ENCODE measurements around the gene OXSR1.

OXSR1 gene

DNA sequence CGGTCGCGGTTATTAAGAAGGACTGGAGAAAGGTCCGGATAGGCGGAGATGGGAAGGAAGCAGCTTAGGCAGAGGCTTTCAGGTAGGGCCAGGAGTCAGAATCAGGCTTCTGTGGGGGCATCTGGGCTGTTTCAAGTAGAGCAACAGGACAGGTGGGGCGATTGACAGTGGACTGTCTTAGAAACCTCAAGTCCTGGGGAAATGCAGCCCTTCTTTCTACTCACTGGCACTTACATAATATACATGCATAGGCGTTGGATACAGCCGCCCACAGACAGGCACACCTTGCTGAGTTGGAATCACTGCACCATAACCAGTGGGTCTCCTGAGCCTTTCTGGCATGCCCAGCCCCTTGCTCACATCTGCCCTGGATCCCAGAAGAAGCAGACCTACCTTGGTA, 26.1 kb upstream of the OXSR1 start:
- TF ChIP-seq, protein P1, sequence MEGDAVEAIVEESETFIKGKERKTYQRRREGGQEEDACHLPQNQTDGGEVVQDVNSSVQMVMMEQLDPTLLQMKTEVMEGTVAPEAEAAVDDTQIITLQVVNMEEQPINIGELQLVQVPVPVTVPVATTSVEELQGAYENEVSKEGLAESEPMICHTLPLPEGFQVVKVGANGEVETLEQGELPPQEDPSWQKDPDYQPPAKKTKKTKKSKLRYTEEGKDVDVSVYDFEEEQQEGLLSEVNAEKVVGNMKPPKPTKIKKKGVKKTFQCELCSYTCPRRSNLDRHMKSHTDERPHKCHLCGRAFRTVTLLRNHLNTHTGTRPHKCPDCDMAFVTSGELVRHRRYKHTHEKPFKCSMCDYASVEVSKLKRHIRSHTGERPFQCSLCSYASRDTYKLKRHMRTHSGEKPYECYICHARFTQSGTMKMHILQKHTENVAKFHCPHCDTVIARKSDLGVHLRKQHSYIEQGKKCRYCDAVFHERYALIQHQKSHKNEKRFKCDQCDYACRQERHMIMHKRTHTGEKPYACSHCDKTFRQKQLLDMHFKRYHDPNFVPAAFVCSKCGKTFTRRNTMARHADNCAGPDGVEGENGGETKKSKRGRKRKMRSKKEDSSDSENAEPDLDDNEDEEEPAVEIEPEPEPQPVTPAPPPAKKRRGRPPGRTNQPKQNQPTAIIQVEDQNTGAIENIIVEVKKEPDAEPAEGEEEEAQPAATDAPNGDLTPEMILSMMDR (IDR thresholded peaks at IDR 0.05) = no peak
- no peaks in the 10 kb centered on the region for H3K27me3 ChIP-seq
- H3K27ac ChIP-seq = peak overlapping the region; percentile 88 to 89
- peak in 1 of 2 donors; percentile 48 for DNase-seq
- H3K36me3 ChIP-seq = peaks cover 10 to 27% (median 18%) of the 10 kb centered on the region in 3 donors
- H3K4me1 ChIP-seq = peaks cover 0 to 49% (median 33%) of the 10 kb centered on the region in 4 donors
- no peaks in the 10 kb centered on the region for H3K9me3 ChIP-seq
- peak overlapping the region; percentile 90 to 97 for H3K4me3 ChIP-seq
- intact Hi-C loops (cut with DNase I; ENCODE audit: low total_unique reads) = loop anchor here (2.0 to 10.0 kb wide), 2 partner anchors 26 to 104 kb away; partner anchors contain the start of genes DLEC1 and OXSR1

DNA sequence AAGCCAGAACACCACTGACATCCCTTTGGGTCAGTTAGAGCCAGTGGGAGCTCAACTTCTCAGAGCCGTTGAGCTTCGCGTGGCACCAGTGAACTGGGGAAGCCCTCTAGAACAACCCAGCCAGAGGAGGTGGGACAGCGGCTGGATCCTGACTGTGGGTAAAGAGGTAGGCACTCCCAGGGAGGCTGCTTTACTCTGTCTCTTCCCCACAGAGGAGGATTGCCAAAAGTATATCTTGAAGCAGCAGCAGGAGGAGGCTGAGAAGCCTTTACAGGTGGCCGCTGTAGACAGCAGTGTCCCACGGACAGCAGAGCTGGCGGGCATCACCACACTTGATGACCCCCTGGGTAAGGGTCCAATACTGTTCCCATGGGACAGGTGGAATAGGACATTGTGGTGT, 25.7 kb upstream of the OXSR1 start:
- DNase-seq = peak in 1 of 2 donors; percentile 61
- Histone ChIP-seq H3K36me3 (peaks cover 8 to 23% (median 18%) of the 10 kb centered on the region in 3 donors), H3K27ac (peak overlapping the region in 1 of 2 donors; percentile 89), H3K4me3 (peak overlapping the region; percentile 90 to 97), H3K4me1 (peaks cover 0 to 44% (median 33%) of the 10 kb centered on the region in 4 donors), H3K9me3 (no peaks in the 10 kb centered on the region), H3K27me3 (no peaks in the 10 kb centered on the region)
- intact Hi-C loops (cut with DNase I; ENCODE audit: low total_unique reads) = loop anchor here (2.0 to 10.0 kb wide), 2 partner anchors 25 to 105 kb away; partner anchors contain the start of genes DLEC1 and OXSR1
- TF ChIP-seq, protein P1 (IDR thresholded peaks at IDR 0.05) = no peak

DNA sequence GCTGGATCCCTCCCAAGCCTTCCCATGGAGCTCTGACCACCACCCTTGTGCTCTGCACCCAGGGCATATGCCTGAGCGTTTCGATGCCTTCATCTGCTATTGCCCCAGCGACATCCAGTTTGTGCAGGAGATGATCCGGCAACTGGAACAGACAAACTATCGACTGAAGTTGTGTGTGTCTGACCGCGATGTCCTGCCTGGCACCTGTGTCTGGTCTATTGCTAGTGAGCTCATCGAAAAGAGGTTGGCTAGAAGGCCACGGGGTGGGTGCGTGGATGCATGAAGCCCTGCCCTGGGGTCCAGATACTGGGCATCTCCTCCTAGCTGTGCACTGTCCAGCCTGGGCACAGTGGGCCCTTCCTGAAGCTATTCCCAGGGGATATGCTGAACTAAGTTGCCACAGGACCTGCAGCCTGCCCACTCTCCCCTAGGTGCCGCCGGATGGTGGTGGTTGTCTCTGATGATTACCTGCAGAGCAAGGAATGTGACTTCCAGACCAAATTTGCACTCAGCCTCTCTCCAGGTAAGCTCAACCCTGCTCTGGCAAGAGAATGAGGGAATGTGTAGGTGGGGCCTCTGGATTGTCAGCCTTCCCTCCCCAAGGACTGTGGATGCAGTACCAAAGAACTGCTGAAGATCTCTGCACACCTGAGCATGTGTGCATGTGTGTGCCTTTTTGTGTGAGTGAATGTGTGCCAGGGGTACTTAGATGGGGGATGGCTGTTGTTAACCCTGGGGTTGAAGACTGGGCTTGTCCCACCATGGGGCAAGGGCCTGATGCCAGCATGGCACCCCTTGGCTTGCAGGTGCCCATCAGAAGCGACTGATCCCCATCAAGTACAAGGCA, 24.8 kb upstream of the OXSR1 start:
- Histone ChIP-seq H3K27me3 (no peaks in the 10 kb centered on the region), H3K27ac (no peak overlapping the region), H3K9me3 (no peaks in the 10 kb centered on the region), H3K36me3 (peaks cover 8 to 22% (median 18%) of the 10 kb centered on the region in 3 donors), H3K4me3 (no peak overlapping the region), H3K4me1 (peaks cover 0 to 36% (median 26%) of the 10 kb centered on the region in 4 donors)
- TF ChIP-seq, protein P1 (IDR thresholded peaks at IDR 0.05) = no peak
- intact Hi-C loops (cut with DNase I; ENCODE audit: low total_unique reads) = no loop called here
- peak in 1 of 2 donors; percentile 50 for DNase-seq

DNA sequence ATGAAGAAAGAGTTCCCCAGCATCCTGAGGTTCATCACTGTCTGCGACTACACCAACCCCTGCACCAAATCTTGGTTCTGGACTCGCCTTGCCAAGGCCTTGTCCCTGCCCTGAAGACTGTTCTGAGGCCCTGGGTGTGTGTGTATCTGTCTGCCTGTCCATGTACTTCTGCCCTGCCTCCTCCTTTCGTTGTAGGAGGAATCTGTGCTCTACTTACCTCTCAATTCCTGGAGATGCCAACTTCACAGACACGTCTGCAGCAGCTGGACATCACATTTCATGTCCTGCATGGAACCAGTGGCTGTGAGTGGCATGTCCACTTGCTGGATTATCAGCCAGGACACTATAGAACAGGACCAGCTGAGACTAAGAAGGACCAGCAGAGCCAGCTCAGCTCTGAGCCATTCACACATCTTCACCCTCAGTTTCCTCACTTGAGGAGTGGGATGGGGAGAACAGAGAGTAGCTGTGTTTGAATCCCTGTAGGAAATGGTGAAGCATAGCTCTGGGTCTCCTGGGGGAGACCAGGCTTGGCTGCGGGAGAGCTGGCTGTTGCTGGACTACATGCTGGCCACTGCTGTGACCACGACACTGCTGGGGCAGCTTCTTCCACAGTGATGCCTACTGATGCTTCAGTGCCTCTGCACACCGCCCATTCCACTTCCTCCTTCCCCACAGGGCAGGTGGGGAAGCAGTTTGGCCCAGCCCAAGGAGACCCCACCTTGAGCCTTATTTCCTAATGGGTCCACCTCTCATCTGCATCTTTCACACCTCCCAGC, 24.0 kb upstream of the OXSR1 start:
- Histone ChIP-seq H3K4me1 (peaks cover 0 to 28% (median 19%) of the 10 kb centered on the region in 4 donors), H3K27ac (no peak overlapping the region), H3K9me3 (no peaks in the 10 kb centered on the region), H3K36me3 (peaks cover 8 to 22% (median 18%) of the 10 kb centered on the region in 3 donors), H3K4me3 (no peak overlapping the region), H3K27me3 (no peaks in the 10 kb centered on the region)
- intact Hi-C loops (cut with DNase I; ENCODE audit: low total_unique reads) = no loop called here
- peak in 1 of 2 donors; percentile 48 for DNase-seq
- TF ChIP-seq, protein P1 (IDR thresholded peaks at IDR 0.05) = no peak

DNA sequence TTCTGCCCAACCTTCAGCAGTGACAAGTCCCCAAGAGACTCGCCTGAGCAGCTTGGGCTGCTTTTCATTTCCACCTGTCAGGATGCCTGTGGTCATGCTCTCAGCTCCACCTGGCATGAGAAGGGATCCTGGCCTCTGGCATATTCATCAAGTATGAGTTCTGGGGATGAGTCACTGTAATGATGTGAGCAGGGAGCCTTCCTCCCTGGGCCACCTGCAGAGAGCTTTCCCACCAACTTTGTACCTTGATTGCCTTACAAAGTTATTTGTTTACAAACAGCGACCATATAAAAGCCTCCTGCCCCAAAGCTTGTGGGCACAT, 23.4 kb upstream of the OXSR1 start:
- TF ChIP-seq, protein P1 (IDR thresholded peaks at IDR 0.05) = no peak

More for the DNA sequence above, 23.4 kb upstream of the OXSR1 start:
- no peaks in the 10 kb centered on the region for H3K27me3 ChIP-seq
- peaks cover 8 to 22% (median 18%) of the 10 kb centered on the region in 3 donors for H3K36me3 ChIP-seq
- intact Hi-C loops (cut with DNase I; ENCODE audit: low total_unique reads) = no loop called here
- peaks cover 0 to 28% (median 19%) of the 10 kb centered on the region in 4 donors for H3K4me1 ChIP-seq
- DNase-seq = no peak
- H3K4me3 ChIP-seq = no peak overlapping the region
- H3K27ac ChIP-seq = no peak overlapping the region
- H3K9me3 ChIP-seq = no peaks in the 10 kb centered on the region

All from tibial artery (tissue), 4 donors.